Dendritic cell treated with granulocyte-macrophage colony-stimulating factor and Interleukin-4, amounts not matched to agents 40 ng/mL and 50 ng/mL, for 4 days (primary cell): ENCODE data around the gene FRY.

ENCODE experiments used
- H3K27ac Mint-ChIP-seq: one replicate; pipeline ENCODE4 v1.8.0; 2022; ENCODE audit warnings: mild to moderate bottlenecking, mixed read lengths
- H3K27me3 Mint-ChIP-seq: one replicate; pipeline ENCODE4 v1.8.0; 2022; ENCODE audit warnings: mild to moderate bottlenecking, mixed read lengths
- H3K36me3 Mint-ChIP-seq: one replicate; pipeline ENCODE4 v1.8.0; 2022; ENCODE audit warnings: low read depth, mixed read lengths
- H3K4me1 Mint-ChIP-seq: one replicate; pipeline ENCODE4 v1.8.0; 2022; ENCODE audit warnings: low read depth, mixed read lengths
- H3K4me3 Mint-ChIP-seq: one replicate; pipeline ENCODE4 v1.8.0; 2022; ENCODE audit warnings: mild to moderate bottlenecking, moderate library complexity, mixed read lengths
- H3K9me3 Mint-ChIP-seq: one replicate; pipeline ENCODE4 v1.8.0; 2022; ENCODE audit warnings: mixed read lengths
- intact Hi-C: fragments of 100-400 bp; cut with micrococcal nuclease; formaldehyde crosslinking; loops from one replicate; pipeline ENCODE4 v1.15.0; 2022

Gene FRY

GRCh38 chr13:32314271-32315237 lies 283.0 kb downstream of the FRY start:
- Mint-ChIP-seq H3K4me1 (peaks cover 15% of the 10 kb centered on the region), H3K36me3 (peaks cover 9% of the 10 kb centered on the region)

GRCh38 chr13:32315238-32316027 lies 283.9 kb downstream of the FRY start, which contains the start of the genes BRCA2 and ZAR1L:
Gene BRCA2, plus strand, starts transcription at chr13:32315508. Its CDS starts 953 bp downstream, at chr13:32316461.
Gene ZAR1L, minus strand, starts transcription at chr13:32315363. Its CDS starts 3,438 bp downstream, at chr13:32311925.
- Mint-ChIP-seq H3K4me3 (peak within 1 kb of the TSS; percentile 95), H3K9me3 (no peaks in the 10 kb centered on the region), H3K27ac (peak within 1 kb of the TSS; percentile 100), H3K36me3 (peaks cover 9% of the 10 kb centered on the region), H3K27me3 (no peaks in the 10 kb centered on the region), H3K4me1 (peaks cover 19% of the 10 kb centered on the region)
- intact Hi-C loops, result loop anchor here (2.0 to 10.0 kb wide), 3 partner anchors 25 to 281 kb away; partner anchors contain the start of genes FRY and N4BP2L2

More at GRCh38 chr13:32314271-32315237, 283.0 kb downstream of the FRY start:
- Mint-ChIP-seq H3K27ac (peak overlapping the region; percentile 100), H3K4me3 (peak overlapping the region; percentile 95), H3K27me3 (no peaks in the 10 kb centered on the region), H3K9me3 (no peaks in the 10 kb centered on the region)
- intact Hi-C loops, result loop anchor here (2.0 to 10.0 kb wide), 4 partner anchors 26 to 407 kb away; partner anchors contain the start of genes FRY and N4BP2L2

- Mint-ChIP-seq H3K27me3 (no peaks in the 10 kb centered on the region), H3K27ac (peak overlapping the region; percentile 100), H3K4me3 (peak overlapping the region; percentile 95), H3K9me3 (no peaks in the 10 kb centered on the region), H3K4me1 (peaks cover 25% of the 10 kb centered on the region), H3K36me3 (peaks cover 9% of the 10 kb centered on the region)
- intact Hi-C loops, result loop anchor here (10.0 kb wide), 1 partner anchor 281 kb away; the partner anchor contains the start of gene FRY
Observed at GRCh38 chr13:32316028-32316339, 284.4 kb downstream of the FRY start.

GRCh38 chr13:32316501-32316900 lies 284.9 kb downstream of the FRY start:
- Mint-ChIP-seq H3K4me3 (no peak overlapping the region), H3K4me1 (peaks cover 28% of the 10 kb centered on the region), H3K9me3 (no peaks in the 10 kb centered on the region), H3K36me3 (peaks cover 9% of the 10 kb centered on the region), H3K27me3 (no peaks in the 10 kb centered on the region), H3K27ac (peak overlapping the region; percentile 100)
- intact Hi-C loops, result loop anchor here (10.0 kb wide), 1 partner anchor 282 kb away; the partner anchor contains the start of gene FRY

- no peak overlapping the region for H3K4me3 Mint-ChIP-seq
- peak overlapping the region; percentile 100 for H3K27ac Mint-ChIP-seq
- H3K4me1 Mint-ChIP-seq, result peaks cover 33% of the 10 kb centered on the region
- no peaks in the 10 kb centered on the region for H3K9me3 Mint-ChIP-seq
- intact Hi-C loops, result loop anchor here (1.0 to 10.0 kb wide), 2 partner anchors 110 to 283 kb away; partner anchors contain the start of genes FRY and N4BP2L1
- no peaks in the 10 kb centered on the region for H3K27me3 Mint-ChIP-seq
- peaks cover 9% of the 10 kb centered on the region for H3K36me3 Mint-ChIP-seq
Observed at GRCh38 chr13:32317716-32318465, 286.3 kb downstream of the FRY start.

GRCh38 chr13:32320528-32320927 lies 289.0 kb downstream of the FRY start:
- no peak overlapping the region for H3K27ac Mint-ChIP-seq
- H3K9me3 Mint-ChIP-seq, result no peaks in the 10 kb centered on the region
- H3K36me3 Mint-ChIP-seq, result peaks cover 4% of the 10 kb centered on the region
- peaks cover 23% of the 10 kb centered on the region for H3K4me1 Mint-ChIP-seq
- intact Hi-C loops, result no loop called here
- H3K4me3 Mint-ChIP-seq, result no peak overlapping the region
- no peaks in the 10 kb centered on the region for H3K27me3 Mint-ChIP-seq

GRCh38 chr13:32323912-32324311 lies 292.3 kb downstream of the FRY start:
- no peaks in the 10 kb centered on the region for H3K9me3 Mint-ChIP-seq
- H3K36me3 Mint-ChIP-seq, result peaks cover 15% of the 10 kb centered on the region
- no peaks in the 10 kb centered on the region for H3K27me3 Mint-ChIP-seq
- no peak overlapping the region for H3K4me3 Mint-ChIP-seq
- intact Hi-C loops, result no loop called here
- peaks cover 23% of the 10 kb centered on the region for H3K4me1 Mint-ChIP-seq
- no peak overlapping the region for H3K27ac Mint-ChIP-seq

GRCh38 chr13:32330441-32330840 lies 298.9 kb downstream of the FRY start:
- Mint-ChIP-seq H3K27me3 (no peaks in the 10 kb centered on the region), H3K27ac (no peak overlapping the region), H3K4me1 (no peaks in the 10 kb centered on the region), H3K4me3 (no peak overlapping the region), H3K36me3 (peaks cover 33% of the 10 kb centered on the region), H3K9me3 (no peaks in the 10 kb centered on the region)
- intact Hi-C loops, result no loop called here

GRCh38 chr13:32334671-32335070 lies 303.1 kb downstream of the FRY start:
- Mint-ChIP-seq H3K9me3 (no peaks in the 10 kb centered on the region), H3K36me3 (peaks cover 29% of the 10 kb centered on the region), H3K27ac (no peak overlapping the region), H3K4me3 (no peak overlapping the region), H3K4me1 (no peaks in the 10 kb centered on the region), H3K27me3 (no peaks in the 10 kb centered on the region)
- intact Hi-C loops, result no loop called here

GRCh38 chr13:32340914-32341313 lies 309.3 kb downstream of the FRY start:
- peaks cover 9% of the 10 kb centered on the region for H3K36me3 Mint-ChIP-seq
- H3K27me3 Mint-ChIP-seq, result no peaks in the 10 kb centered on the region
- H3K4me3 Mint-ChIP-seq, result peak overlapping the region; percentile 32
- H3K27ac Mint-ChIP-seq, result peak overlapping the region; percentile 74
- peaks cover 6% of the 10 kb centered on the region for H3K4me1 Mint-ChIP-seq
- intact Hi-C loops, result loop anchor here (2.0 kb wide), 1 partner anchor 26 kb away; the partner anchor contains the start of genes BRCA2 and ZAR1L
- no peaks in the 10 kb centered on the region for H3K9me3 Mint-ChIP-seq

- Mint-ChIP-seq H3K36me3 (peaks cover 41% of the 10 kb centered on the region), H3K4me3 (no peak overlapping the region), H3K4me1 (no peaks in the 10 kb centered on the region), H3K27me3 (no peaks in the 10 kb centered on the region), H3K9me3 (no peaks in the 10 kb centered on the region), H3K27ac (no peak overlapping the region)
- intact Hi-C loops, result no loop called here
Observed at GRCh38 chr13:32347651-32348050, 316.1 kb downstream of the FRY start.
